Fibroblast of mammary gland (primary cell): ENCODE measurements around the gene NCAPD3.
A peak's percentile ranks its signal among the peaks of the same experiment; 100 is the strongest.

Source experiments
- DNase-seq: peaks from one replicate; pipeline ENCODE4 v3.0.0-alpha.2; 2010; ENCODE audit warnings: low read depth
- H3K4me3 ChIP-seq: 2 replicates; pipeline ENCODE4 v1.5.1; 2011; ENCODE audit warnings: low read depth, mild to moderate bottlenecking, low read length, moderate library complexity; ENCODE audit not compliant: control insufficient read depth
- TF ChIP-seq, protein P1 (sequence below): conservative IDR thresholded peaks from 2 replicates; pipeline ENCODE4 v1.5.1; 2011; ENCODE audit warnings: low read depth, low read length, inconsistent platforms; ENCODE audit not compliant: control insufficient read depth, insufficient read depth

The NCAPD3 gene

DNA sequence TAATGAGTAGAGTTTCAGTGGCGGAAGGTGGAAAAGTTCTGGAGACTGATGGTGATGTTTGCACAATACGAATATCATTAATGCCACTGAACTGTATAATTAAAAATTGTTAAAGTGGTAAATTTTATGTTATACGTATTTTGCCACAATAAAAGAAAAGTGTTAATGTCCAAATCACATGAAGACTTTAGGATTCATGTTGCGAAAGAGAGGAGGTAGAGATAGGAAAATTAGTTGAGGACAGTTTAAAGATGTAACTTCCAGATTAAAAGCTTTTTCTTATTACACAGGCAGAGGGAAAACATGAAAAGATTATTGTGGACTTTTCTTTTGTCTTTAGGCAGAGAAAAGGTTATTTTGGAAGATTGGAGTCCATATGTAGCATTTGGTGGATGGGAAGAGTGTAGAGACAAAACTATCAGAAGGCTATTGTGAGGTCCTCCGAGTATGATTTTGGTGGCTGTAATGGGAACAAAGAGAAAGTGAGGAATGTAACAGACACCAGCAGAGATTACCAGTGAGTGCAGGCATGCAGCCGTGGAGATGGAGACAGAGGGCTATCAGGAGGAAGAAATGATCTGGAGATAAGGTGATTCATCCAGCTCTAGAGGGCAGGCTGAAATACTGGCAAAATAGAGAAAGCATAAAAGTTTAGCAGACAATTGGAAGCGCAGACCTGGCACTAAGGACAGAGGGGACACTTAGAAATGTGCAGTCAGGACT lies 13.2 kb upstream of the NCAPD3 start:
- H3K4me3 ChIP-seq: no peak overlapping the region
- DNase-seq: no peak
- TF ChIP-seq, protein P1, sequence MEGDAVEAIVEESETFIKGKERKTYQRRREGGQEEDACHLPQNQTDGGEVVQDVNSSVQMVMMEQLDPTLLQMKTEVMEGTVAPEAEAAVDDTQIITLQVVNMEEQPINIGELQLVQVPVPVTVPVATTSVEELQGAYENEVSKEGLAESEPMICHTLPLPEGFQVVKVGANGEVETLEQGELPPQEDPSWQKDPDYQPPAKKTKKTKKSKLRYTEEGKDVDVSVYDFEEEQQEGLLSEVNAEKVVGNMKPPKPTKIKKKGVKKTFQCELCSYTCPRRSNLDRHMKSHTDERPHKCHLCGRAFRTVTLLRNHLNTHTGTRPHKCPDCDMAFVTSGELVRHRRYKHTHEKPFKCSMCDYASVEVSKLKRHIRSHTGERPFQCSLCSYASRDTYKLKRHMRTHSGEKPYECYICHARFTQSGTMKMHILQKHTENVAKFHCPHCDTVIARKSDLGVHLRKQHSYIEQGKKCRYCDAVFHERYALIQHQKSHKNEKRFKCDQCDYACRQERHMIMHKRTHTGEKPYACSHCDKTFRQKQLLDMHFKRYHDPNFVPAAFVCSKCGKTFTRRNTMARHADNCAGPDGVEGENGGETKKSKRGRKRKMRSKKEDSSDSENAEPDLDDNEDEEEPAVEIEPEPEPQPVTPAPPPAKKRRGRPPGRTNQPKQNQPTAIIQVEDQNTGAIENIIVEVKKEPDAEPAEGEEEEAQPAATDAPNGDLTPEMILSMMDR: no peak

DNA sequence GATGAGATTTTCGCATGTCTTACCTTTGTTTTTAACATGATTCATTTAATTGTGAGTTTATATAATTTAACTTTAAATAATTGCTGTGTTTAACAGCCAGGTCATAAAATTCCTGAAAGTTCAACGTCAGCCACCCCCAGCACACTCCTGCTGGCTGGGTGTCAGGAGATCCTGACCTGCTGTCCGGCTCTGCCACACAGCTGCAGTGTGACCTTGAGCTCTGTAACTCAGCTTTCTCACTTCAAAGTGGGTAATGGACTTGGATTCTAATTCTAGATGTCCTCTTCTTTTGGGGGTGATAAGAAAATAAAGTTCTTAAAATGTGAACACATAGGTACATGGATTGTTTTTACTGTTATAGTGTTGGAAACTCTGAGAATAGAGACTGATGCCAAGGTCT lies 11.6 kb upstream of the NCAPD3 start:
- no peak for DNase-seq
- no peak overlapping the region for H3K4me3 ChIP-seq
- TF ChIP-seq, protein P1: no peak

DNA sequence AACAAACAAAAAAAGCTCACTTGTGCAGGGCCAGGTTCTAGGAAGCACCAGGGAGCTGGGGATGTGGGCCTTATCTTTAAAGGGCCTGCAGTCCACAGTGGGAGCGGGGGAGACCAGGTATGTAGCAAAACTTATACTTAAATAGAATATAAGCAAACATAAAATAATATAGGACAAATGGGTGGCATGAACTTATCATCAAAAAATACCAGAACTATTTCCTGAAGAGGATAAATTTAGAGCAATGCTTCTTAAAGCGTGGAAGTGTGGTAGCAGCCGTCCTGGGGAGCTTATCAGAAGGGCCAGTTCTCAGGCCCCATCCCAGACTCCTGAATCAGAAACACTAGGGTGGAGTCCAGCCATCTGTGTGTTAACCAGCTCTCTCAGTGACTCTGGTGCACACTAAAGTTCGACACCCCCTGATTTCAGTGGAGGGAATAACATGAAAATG lies 10.0 kb upstream of the NCAPD3 start:
- H3K4me3 ChIP-seq: no peak overlapping the region
- no peak for DNase-seq
- TF ChIP-seq, protein P1: no peak

DNA sequence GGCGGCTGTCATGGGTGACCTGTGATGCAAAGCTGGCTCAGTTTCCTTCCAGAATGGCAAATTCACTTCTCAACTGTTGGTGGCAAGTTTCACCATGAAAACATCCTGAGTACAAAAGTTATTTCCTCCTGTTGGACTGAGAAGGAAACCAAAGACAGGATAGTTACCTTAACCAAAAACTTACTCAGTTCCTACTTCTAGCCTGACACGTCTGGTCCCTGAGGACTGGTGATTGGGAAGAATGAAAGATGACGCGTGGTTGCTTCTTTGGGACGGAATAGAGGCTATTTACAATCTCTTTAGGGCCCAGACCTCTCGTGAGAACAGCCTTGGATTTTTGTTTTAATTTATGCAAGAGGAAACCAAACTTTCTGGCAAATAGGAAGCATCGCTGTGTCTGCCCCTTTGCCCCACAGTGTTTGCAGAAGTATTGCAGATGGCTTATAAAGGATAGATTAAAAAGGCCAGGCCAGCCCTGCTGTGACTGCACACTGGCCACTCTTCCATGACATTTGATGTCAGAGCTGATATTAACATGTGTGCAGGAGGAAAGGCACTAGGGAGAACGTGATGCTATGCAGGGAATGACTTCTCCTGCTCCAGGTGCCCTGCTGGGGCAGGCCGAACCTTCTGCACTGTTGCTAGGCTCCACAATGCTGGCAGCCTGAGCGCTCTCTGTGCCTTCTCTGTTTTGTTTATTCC lies 8.3 kb upstream of the NCAPD3 start:
- TF ChIP-seq, protein P1: no peak
- H3K4me3 ChIP-seq: no peak overlapping the region
- DNase-seq: no peak

DNA sequence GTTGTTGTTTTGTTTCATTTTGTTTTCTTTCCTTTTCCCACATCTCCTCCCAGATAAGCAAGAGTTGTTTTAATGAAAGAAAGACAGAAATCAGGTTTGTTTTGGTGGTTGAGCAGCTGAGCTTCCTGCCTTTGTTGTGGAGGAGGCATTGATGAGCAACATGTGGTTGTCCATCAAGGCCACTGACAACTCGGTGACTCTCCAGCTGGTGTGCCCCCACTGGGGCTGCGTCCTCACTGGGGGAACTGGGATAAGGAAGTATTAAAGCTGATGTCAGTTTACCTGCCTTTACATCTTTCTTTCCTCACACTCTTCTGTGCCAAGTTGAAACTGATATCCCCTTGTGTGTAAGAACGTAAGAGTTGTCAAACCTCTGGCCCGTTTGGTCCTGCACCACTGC lies 6.6 kb upstream of the NCAPD3 start:
- no peak for DNase-seq
- TF ChIP-seq, protein P1: no peak
- H3K4me3 ChIP-seq: no peak overlapping the region

DNA sequence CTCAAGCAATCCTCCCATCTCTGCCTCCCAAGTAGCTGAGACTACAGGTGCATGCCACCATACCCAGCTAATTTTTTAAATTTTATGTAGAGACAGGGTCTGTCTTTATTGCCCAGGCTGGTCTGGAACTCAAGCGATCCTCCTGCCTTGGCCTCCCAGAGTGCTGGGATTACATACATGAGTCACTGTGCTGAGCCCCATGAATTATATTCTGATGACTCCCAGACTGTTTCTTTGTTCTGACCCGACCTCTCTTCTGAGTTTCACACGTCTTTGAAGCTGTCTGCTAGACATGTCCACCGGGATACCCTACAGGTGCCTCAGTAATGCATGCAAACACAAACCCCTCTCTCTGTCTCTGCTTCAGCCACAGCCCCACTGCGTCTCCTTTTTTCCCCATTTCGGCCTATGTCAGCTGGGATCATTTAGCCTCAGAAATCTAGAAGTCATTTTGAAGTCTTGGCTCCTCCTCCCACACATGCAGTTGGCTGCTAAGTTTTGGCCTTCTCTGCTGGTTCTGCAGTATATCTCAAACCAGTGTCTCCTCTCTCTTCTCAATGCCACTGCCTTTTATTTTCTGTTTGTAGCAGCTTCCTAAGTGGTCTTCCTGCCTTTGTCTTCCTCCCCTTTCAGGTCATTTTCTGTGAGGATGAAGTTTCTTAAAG lies 5.5 kb upstream of the NCAPD3 start:
- peak; percentile 49 for DNase-seq
- no peak overlapping the region for H3K4me3 ChIP-seq
- TF ChIP-seq, protein P1: no peak
